OCI-LY3 (cell line): Measurements from ENCODE around the gene CSNK2A2.

Experiments used
- CTCF ChIP-seq: fragments of 200-600, 300-600 bp; sonication (generic); IDR thresholded peaks from 2 replicates; pipeline ENCODE4 v1.5.1; 2014; ENCODE audit warnings: antibody characterized with exemption, low read length, low read depth
- EZH2phosphoT487 ChIP-seq: fragments of 200-600 bp; shearing (Covaris generic); IDR thresholded peaks from 2 replicates; pipeline ENCODE4 v1.6.1; 2018; ENCODE audit warnings: antibody characterized with exemption, mixed run types, low read depth

DNA sequence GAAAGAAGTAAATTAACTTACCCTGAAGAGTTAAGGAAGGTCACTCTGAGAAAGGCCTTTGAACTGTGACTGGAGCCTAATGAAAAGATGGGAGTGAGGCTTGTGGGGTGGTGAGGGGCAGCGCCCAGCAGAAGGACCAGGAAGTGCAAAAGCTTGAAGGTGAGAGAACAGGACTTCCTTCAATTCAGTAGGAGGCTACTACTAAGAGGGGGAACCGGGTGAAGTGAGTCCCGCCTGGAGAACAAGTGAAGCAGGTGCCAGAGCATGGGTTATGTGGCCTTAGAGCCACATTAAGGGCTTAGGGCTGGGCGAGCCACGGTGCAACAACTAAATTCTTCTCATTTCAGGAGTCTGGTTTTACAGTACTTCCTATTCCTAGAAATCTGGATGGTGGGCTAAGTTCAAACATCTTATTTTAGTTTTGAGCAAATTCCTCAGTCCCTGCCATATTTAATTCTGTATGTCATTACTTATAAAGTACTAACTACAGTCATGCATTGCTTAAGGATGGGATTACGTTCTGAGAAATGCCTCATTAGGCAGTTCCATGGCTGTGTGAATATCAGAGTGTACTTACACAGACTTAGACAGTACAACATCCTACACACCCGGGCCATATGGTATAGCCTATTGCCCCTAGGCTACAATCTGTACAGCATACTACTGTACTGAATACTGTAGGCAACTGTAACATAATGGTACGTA is 73.9 kb downstream of the CSNK2A2 start:
- no peak for TF ChIP-seq CTCF
- no peak for TF ChIP-seq EZH2phosphoT487
